ENCODE results near the gene CAMKK2.
A peak's percentile ranks its signal among the peaks of the same experiment; 100 is the strongest.
"Not testable (repeated sequence)": the region's sequence is repeated elsewhere in the genome, so short reads cannot be mapped to it uniquely, and the experiment has no call there.

The CAMKK2 gene

DNA sequence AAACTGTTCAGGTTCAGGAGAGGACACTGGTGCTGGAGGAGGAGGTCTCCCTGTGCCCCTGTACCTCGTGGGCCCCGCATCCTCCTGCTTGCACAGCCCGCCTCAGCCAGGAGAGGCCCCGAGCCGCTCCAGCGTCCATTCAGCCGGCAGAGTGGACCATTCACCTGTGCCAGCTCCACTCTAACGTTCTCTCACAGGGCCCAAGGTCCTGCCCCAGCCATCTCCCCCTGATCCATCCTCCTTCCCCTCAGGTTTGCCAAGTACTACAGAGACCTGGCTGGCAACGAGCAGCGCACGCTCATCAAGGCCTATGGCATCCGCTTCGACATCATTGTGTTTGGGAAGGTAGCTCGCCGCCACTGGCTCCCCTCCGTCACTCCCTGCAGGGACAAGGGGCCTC, 64.3 kb downstream of the CAMKK2 start:
- Histone ChIP-seq H3K9ac (ENCODE audit: low read length) (no peak overlapping the region), H3K4me3 (ENCODE audit: low read depth, low read length) (no peak overlapping the region), H3K9me3 (ENCODE audit: control insufficient read depth, insufficient read depth, low read depth, low read length) (no peaks in the 10 kb centered on the region), H3K36me3 (ENCODE audit: control insufficient read depth, insufficient read depth, low read length) (peaks cover 25% of the 10 kb centered on the region), H3K27ac (ENCODE audit: low read depth, low read length) (no peak overlapping the region), H3K4me1 (ENCODE audit: control insufficient read depth, insufficient read depth, low read length) (peaks cover 5% of the 10 kb centered on the region; the same call in 1 of the 2 replicates), H3K27me3 (ENCODE audit: control insufficient read depth, insufficient read depth, low read length) (no peaks in the 10 kb centered on the region)

DNA sequence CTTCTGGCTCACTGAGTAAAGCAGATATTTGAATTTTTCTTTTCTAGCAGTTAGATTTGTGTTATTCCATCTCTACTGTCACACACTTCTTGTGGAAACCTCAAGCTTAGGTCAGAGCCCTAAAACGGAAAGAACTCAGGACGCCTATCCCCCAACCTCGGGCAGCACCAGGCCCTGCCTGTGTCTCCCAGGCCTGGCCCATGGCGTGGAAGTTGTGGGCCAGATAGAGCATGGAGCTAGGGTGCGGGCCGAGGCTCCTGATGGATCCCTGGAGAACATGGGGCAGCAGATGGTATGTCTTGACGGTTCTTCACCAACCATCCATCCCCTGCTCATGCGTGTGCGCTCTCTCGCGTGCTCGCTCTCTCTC, 66.0 kb downstream of the CAMKK2 start:
- Histone ChIP-seq H3K4me3 (ENCODE audit: low read depth, low read length) (no peak overlapping the region), H3K9ac (ENCODE audit: low read length) (no peak overlapping the region), H3K27ac (ENCODE audit: low read depth, low read length) (no peak overlapping the region), H3K27me3 (ENCODE audit: control insufficient read depth, insufficient read depth, low read length) (no peaks in the 10 kb centered on the region), H3K36me3 (ENCODE audit: control insufficient read depth, insufficient read depth, low read length) (peaks cover 22% of the 10 kb centered on the region), H3K9me3 (ENCODE audit: control insufficient read depth, insufficient read depth, low read depth, low read length) (no peaks in the 10 kb centered on the region), H3K4me1 (ENCODE audit: control insufficient read depth, insufficient read depth, low read length) (peaks cover 5% of the 10 kb centered on the region; the same call in 1 of the 2 replicates)

DNA sequence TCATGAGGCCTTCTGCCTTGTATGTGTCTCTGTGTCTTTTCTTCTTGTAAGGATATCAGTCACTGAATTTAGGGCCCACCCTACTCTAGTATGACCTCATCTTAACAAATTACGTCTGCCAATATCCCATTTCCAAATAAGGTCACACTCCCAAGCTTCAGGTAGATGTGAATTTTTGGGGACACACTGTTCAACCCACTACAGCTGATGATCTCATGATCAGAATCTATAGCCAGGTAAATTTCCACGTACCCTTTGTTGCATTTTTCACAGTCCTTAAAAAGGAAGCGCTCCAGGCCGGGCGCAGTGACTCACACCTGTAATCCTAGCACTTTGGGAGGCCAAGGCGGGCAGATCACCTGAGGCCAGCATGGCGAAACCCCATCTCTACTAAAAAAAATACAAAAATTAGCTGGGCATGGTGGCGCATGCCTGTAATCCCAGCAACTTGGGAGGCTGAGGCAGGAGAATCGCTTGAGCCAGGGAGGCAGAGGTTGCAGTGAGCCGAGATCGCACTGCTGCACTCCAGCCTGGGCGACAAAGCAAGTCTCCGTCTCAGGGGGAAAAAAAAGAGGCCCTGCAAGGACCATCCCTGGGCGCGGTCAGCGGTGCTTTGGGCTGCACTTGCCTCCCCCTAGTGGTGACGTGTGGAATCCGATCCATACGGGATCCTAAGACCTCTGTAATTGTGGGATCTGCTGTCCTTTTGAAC, 66.5 kb downstream of the CAMKK2 start:
- H3K4me1 ChIP-seq (ENCODE audit: control insufficient read depth, insufficient read depth, low read length); H3K27me3 ChIP-seq (ENCODE audit: control insufficient read depth, insufficient read depth, low read length); H3K4me3 ChIP-seq (ENCODE audit: low read depth, low read length); H3K9me3 ChIP-seq (ENCODE audit: control insufficient read depth, insufficient read depth, low read depth, low read length); H3K27ac ChIP-seq (ENCODE audit: low read depth, low read length): not testable (repeated sequence)
- Histone ChIP-seq H3K36me3 (ENCODE audit: control insufficient read depth, insufficient read depth, low read length) (peaks cover 22% of the 10 kb centered on the region), H3K9ac (ENCODE audit: low read length) (peak overlapping the region; percentile 26)

DNA sequence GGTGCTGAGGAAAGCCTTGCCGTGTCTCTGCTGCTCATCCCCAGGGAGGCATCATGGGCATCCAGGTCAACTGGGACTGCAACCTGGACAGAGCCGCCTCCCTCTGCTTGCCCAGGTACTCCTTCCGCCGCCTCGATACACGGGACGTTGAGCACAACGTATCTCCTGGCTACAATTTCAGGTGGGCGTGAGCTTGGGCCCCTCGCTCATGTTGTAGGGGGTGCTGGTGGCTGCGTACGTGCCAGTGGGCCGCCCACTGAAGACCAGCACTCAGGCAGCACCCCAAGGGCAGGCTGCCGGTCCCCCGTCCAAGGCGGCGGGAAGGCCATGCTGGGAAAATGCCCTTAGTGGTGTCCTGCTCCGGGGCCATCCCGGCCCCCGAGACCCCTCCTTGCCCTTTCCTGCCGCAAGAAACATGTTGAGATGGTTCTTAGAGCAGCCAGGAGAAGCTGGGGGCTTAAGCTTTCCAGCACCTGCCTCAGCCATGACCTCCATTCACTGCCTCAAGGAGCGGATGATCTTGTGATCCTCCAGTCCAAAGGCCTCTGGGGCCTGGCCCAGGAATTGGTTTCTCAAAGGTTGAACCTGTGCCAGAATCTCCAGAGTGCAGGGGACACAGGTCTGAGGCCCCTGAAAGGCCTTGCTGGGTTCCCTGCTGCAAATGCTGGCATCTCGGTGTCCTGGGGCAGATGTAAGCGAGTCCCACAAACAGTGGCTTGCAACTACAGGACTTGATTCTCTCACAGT, 67.4 kb downstream of the CAMKK2 start:
- Histone ChIP-seq H3K9ac (ENCODE audit: low read length) (peak overlapping the region; percentile 26), H3K36me3 (ENCODE audit: control insufficient read depth, insufficient read depth, low read length) (peaks cover 24% of the 10 kb centered on the region), H3K27ac (ENCODE audit: low read depth, low read length) (no peak overlapping the region), H3K4me3 (ENCODE audit: low read depth, low read length) (no peak overlapping the region), H3K9me3 (ENCODE audit: control insufficient read depth, insufficient read depth, low read depth, low read length) (no peaks in the 10 kb centered on the region), H3K27me3 (ENCODE audit: control insufficient read depth, insufficient read depth, low read length) (no peaks in the 10 kb centered on the region), H3K4me1 (ENCODE audit: control insufficient read depth, insufficient read depth, low read length) (peaks cover 5% of the 10 kb centered on the region; the same call in 1 of the 2 replicates)

DNA sequence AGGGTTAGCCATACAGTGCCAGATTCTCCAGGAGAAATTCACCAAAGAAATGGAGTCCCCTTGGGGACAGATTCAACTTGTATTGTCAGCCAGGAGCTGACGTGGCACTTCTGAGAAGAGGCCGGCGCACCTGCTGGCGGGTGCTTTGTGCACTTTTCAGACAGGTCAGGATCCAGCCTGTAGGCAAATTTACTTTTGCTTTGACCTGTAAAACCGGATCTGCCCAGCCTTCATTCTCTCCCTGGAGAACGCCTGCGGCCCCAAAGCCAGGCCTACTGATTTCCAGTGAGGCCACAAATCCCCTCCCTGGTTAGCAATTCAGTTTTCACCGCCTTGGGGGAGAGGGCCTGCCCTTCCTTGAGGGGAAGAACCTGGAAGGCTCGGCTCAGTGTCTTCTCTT, 69.2 kb downstream of the CAMKK2 start:
- Histone ChIP-seq H3K27me3 (ENCODE audit: control insufficient read depth, insufficient read depth, low read length) (no peaks in the 10 kb centered on the region), H3K9me3 (ENCODE audit: control insufficient read depth, insufficient read depth, low read depth, low read length) (no peaks in the 10 kb centered on the region), H3K9ac (ENCODE audit: low read length) (no peak overlapping the region), H3K4me3 (ENCODE audit: low read depth, low read length) (no peak overlapping the region), H3K4me1 (ENCODE audit: control insufficient read depth, insufficient read depth, low read length) (peaks cover 5% of the 10 kb centered on the region; the same call in 1 of the 2 replicates), H3K36me3 (ENCODE audit: control insufficient read depth, insufficient read depth, low read length) (peaks cover 19% of the 10 kb centered on the region), H3K27ac (ENCODE audit: low read depth, low read length) (no peak overlapping the region)

DNA sequence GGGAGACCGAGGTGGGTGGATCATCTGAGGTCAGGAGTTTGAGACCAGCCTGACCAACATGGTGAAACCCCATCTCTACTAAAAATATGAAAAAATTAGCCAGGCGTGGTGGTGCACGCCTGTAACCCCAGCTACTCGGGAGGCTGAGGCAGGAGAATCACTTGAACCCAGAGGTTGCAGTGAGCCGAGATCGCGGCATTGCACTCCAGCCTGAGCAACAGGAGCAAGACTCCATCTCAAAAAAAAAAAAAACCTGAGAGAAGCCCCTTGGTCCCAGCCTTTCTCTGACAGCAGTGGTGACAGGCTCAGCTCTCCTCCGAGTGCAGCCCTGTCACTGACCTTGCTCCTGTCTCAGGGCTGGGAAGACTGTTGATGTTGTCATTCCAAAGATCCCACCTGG, 69.6 kb downstream of the CAMKK2 start:
- H3K27ac ChIP-seq (ENCODE audit: low read depth, low read length); H3K9me3 ChIP-seq (ENCODE audit: control insufficient read depth, insufficient read depth, low read depth, low read length); H3K4me3 ChIP-seq (ENCODE audit: low read depth, low read length); H3K9ac ChIP-seq (ENCODE audit: low read length); H3K27me3 ChIP-seq (ENCODE audit: control insufficient read depth, insufficient read depth, low read length); H3K4me1 ChIP-seq (ENCODE audit: control insufficient read depth, insufficient read depth, low read length): not testable (repeated sequence)
- H3K36me3 ChIP-seq (ENCODE audit: control insufficient read depth, insufficient read depth, low read length), result peaks cover 19% of the 10 kb centered on the region

DNA sequence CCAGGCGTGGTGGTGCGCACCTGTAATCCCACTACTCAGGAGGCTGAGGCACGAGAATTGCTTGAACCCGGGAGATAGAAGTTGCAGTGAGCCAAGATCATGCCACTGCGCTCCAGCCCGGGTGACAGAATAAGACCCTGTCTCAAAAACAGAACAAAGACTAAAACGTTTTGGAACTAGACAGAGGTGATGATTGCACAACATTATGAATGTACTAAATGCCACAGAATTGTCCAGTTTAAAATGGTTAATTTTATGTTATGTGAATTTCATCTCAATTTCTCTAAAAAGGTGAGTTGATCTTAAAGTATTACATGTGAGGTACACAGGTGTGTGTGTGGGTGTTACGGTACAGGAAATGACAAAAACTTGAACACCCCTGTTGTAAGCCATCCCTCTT, 70.1 kb downstream of the CAMKK2 start:
- no peaks in the 10 kb centered on the region for H3K27me3 ChIP-seq (ENCODE audit: control insufficient read depth, insufficient read depth, low read length)
- peaks cover 19% of the 10 kb centered on the region for H3K36me3 ChIP-seq (ENCODE audit: control insufficient read depth, insufficient read depth, low read length)
- H3K27ac ChIP-seq (ENCODE audit: low read depth, low read length), result no peak overlapping the region
- H3K4me3 ChIP-seq (ENCODE audit: low read depth, low read length), result no peak overlapping the region
- no peak overlapping the region for H3K9ac ChIP-seq (ENCODE audit: low read length)
- H3K4me1 ChIP-seq (ENCODE audit: control insufficient read depth, insufficient read depth, low read length), result peaks cover 5% of the 10 kb centered on the region; the same call in 1 of the 2 replicates
- H3K9me3 ChIP-seq (ENCODE audit: control insufficient read depth, insufficient read depth, low read depth, low read length), result no peaks in the 10 kb centered on the region

DNA sequence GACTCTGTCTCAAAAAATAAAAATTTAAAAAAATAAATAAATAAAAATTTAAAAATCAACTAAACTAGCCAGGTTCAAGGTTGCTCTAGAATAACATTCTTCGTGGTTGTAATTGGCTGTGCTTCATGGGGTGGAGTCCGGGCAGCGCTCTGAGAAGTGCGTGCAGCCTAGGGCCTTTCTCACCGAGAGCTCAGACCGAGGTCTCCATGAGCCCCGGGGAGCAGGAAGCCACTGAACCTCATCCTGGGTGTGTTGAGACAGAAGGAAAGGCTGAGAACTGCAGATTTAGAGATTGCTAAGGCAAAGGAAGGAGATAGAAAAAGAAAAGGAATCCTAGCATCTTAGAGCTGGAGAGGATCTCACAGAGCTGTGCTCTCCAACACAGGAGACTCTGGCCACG, 71.9 kb downstream of the CAMKK2 start:
- no peak overlapping the region for H3K9ac ChIP-seq (ENCODE audit: low read length)
- H3K4me1 ChIP-seq (ENCODE audit: control insufficient read depth, insufficient read depth, low read length), result peaks cover 1% of the 10 kb centered on the region; the same call in 1 of the 2 replicates
- peaks cover 19% of the 10 kb centered on the region for H3K36me3 ChIP-seq (ENCODE audit: control insufficient read depth, insufficient read depth, low read length)
- H3K9me3 ChIP-seq (ENCODE audit: control insufficient read depth, insufficient read depth, low read depth, low read length), result no peaks in the 10 kb centered on the region
- no peaks in the 10 kb centered on the region for H3K27me3 ChIP-seq (ENCODE audit: control insufficient read depth, insufficient read depth, low read length)
- no peak overlapping the region for H3K4me3 ChIP-seq (ENCODE audit: low read depth, low read length)
- H3K27ac ChIP-seq (ENCODE audit: low read depth, low read length), result no peak overlapping the region

DNA sequence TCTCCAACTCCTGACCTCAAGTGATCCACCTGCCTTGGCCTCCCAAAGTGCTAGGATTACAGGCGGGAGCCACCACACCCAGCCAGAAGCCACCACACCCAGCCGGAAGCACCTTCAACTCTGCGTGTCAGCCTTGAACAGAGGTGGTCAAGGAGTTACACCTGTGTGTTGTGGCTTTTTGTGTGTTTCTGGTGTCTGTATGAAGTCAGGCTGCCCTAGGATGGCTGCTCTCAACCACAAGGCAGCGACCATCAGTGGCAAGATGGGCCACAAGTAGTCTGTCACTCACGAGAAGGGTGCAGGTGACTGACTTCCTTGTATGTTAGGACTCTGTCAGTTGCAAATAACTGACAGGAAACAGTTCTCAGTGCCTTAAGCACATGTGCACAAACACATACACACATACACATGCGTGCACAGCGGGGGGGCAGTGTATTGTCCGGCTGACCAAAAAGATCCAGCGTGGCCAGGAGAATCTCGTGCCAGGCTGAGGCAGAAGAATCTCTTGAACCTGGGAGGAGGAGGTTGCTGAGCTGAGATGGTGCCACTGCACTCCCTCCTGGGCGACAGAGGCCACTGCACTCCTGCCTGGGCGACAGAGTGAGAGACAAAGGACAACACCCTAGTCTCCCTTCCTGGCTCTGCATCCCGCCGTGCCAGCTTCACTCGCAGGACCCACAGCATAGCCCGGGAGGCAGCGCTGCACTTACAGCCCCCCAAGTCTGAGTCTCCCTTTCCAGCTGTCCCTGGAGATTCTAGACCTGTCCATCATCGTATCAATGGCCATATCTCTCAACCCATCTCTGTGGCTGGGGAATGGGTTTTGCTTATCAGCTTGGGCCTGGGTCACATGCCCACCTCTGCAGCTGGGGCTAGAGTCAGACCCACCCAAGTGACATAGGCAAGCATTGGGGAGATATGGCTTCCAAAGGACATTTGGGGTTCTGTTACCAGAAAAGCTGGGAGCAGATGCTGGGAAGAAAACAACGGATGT, 72.9 kb downstream of the CAMKK2 start:
- Histone ChIP-seq H3K27ac (ENCODE audit: low read depth, low read length) (no peak overlapping the region), H3K27me3 (ENCODE audit: control insufficient read depth, insufficient read depth, low read length) (no peaks in the 10 kb centered on the region), H3K9ac (ENCODE audit: low read length) (no peak overlapping the region), H3K4me3 (ENCODE audit: low read depth, low read length) (no peak overlapping the region), H3K4me1 (ENCODE audit: control insufficient read depth, insufficient read depth, low read length) (no peaks in the 10 kb centered on the region), H3K9me3 (ENCODE audit: control insufficient read depth, insufficient read depth, low read depth, low read length) (no peaks in the 10 kb centered on the region), H3K36me3 (ENCODE audit: control insufficient read depth, insufficient read depth, low read length) (peaks cover 15% of the 10 kb centered on the region)

DNA sequence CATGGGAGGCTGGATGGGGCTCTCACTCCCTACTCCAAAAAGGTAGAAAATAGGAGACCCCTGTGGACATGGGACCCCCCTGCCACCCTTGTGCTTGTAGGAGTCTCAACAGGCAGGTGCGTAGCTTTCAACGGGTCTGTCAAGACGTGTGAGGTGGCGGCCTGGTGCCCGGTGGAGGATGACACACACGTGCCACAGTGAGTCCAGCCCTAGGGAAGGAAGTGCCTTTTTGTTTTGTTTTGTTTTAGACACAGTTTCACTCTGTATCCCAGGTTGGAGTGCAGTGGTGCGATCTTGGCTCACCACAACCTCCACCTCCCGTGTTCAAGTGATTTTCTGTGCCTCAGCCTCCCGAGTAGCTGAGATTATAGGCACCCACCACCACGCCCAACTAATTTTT, 73.7 kb downstream of the CAMKK2 start:
- Histone ChIP-seq H3K36me3 (ENCODE audit: control insufficient read depth, insufficient read depth, low read length) (peaks cover 14% of the 10 kb centered on the region), H3K4me1 (ENCODE audit: control insufficient read depth, insufficient read depth, low read length) (no peaks in the 10 kb centered on the region), H3K9ac (ENCODE audit: low read length) (no peak overlapping the region), H3K27me3 (ENCODE audit: control insufficient read depth, insufficient read depth, low read length) (no peaks in the 10 kb centered on the region), H3K4me3 (ENCODE audit: low read depth, low read length) (no peak overlapping the region), H3K27ac (ENCODE audit: low read depth, low read length) (no peak overlapping the region), H3K9me3 (ENCODE audit: control insufficient read depth, insufficient read depth, low read depth, low read length) (no peaks in the 10 kb centered on the region)
